C4-2B (cell line): ENCODE results near the gene SCAF8.

Experiments
- CTCF ChIP-seq: fragments of 450-650 bp; conservative IDR thresholded peaks from 2 replicates; pipeline ENCODE4 v1.5.1; 2017; ENCODE audit warnings: mild to moderate bottlenecking
- ZFX ChIP-seq: fragments of 450-650 bp; IDR thresholded peaks from 2 replicates; pipeline ENCODE4 v1.6.1; 2017

- no peak for TF ChIP-seq CTCF
- TF ChIP-seq ZFX = no peak
Measured at GRCh38 chr6:154806804-154807203, 73.6 kb downstream of the SCAF8 start.
